Mesenchymal stem cell (in vitro differentiated cells and primary cell): ENCODE measurements around the gene DYSF.

ENCODE experiments used
- DNase-seq: peaks from one replicate; pipeline ENCODE4 v3.0.0-alpha.2; 2013
- H2AFZ ChIP-seq: one replicate; pipeline ENCODE4 v1.6.1; 2013; ENCODE audit warnings: low read depth, mild to moderate bottlenecking, control low read depth, inconsistent platforms, low read length, moderate library complexity
- H2AK5ac ChIP-seq: 2 replicates; pipeline ENCODE4 v1.6.1; 2013; ENCODE audit warnings: low read length, moderate library complexity, mild to moderate bottlenecking, inconsistent platforms; ENCODE audit not compliant: severe bottlenecking
- H2BK120ac ChIP-seq: one replicate; pipeline ENCODE4 v1.6.1; 2013; ENCODE audit warnings: low read depth, mild to moderate bottlenecking, inconsistent platforms, low read length, moderate library complexity
- H2BK12ac ChIP-seq, 2 experiments: one replicate each; pipeline ENCODE4 v1.6.1; 2013; ENCODE audit warnings: inconsistent platforms in 2 of 2, low read length in 2 of 2, mild to moderate bottlenecking in 2 of 2, moderate library complexity in 2 of 2, control low read depth in 1 of 2
- H2BK15ac ChIP-seq: one replicate; pipeline ENCODE4 v1.6.1; 2013; ENCODE audit warnings: mild to moderate bottlenecking, low read depth, inconsistent platforms; ENCODE audit not compliant: poor library complexity, severe bottlenecking
- H2BK5ac ChIP-seq: 2 replicates; pipeline ENCODE4 v1.6.1; 2013; ENCODE audit warnings: low read depth, mild to moderate bottlenecking, low read length, control low read depth, inconsistent platforms; ENCODE audit not compliant: poor library complexity, severe bottlenecking
- H3K14ac ChIP-seq, 2 experiments: one replicate each; pipeline ENCODE4 v1.6.1; 2013; ENCODE audit warnings: inconsistent platforms in 2 of 2, low read length in 2 of 2, control low read depth in 1 of 2, mild to moderate bottlenecking in 1 of 2, moderate library complexity in 1 of 2
- H3K18ac ChIP-seq, 2 experiments: one replicate each; pipeline ENCODE4 v1.6.1; 2013; ENCODE audit warnings: inconsistent platforms in 2 of 2, low read length in 2 of 2, control low read depth in 1 of 2, low read depth in 1 of 2, mild to moderate bottlenecking in 1 of 2
- H3K23ac ChIP-seq, 2 experiments: one replicate each; pipeline ENCODE4 v1.6.1; 2013; ENCODE audit warnings: inconsistent platforms in 2 of 2, low read length in 2 of 2, mild to moderate bottlenecking in 2 of 2, moderate library complexity in 2 of 2, control low read depth in 1 of 2
- H3K27ac ChIP-seq: 2 replicates; pipeline ENCODE4 v1.5.1; 2013; ENCODE audit warnings: mild to moderate bottlenecking, moderate library complexity, low read length, control low read depth, inconsistent platforms; ENCODE audit not compliant: poor library complexity, severe bottlenecking
- H3K27me3 ChIP-seq, 2 experiments: 2 replicates each; pipeline versions ENCODE4 v1.6.1 to v1.7.0; 2013; ENCODE audit warnings: low read length in 2 of 2, mild to moderate bottlenecking in 2 of 2, moderate library complexity in 2 of 2, control low read depth in 1 of 2, inconsistent platforms in 1 of 2; ENCODE audit not compliant: control insufficient read depth in 1 of 2, insufficient read depth in 1 of 2
- H3K36me3 ChIP-seq, 2 experiments: 2 replicates each; pipeline versions ENCODE4 v1.6.1 to v1.7.0; 2013; ENCODE audit warnings: low read length in 2 of 2, control low read depth in 1 of 2, inconsistent platforms in 1 of 2, low read depth in 1 of 2, mild to moderate bottlenecking in 1 of 2; ENCODE audit not compliant: insufficient read depth in 2 of 2, control insufficient read depth in 1 of 2
- H3K4ac ChIP-seq, 2 experiments: one replicate each; pipeline ENCODE4 v1.6.1; 2013; ENCODE audit warnings: inconsistent platforms in 2 of 2, low read length in 2 of 2, mild to moderate bottlenecking in 2 of 2, moderate library complexity in 2 of 2, control low read depth in 1 of 2, low read depth in 1 of 2
- H3K4me1 ChIP-seq: 2 replicates; pipeline ENCODE4 v1.6.1; 2013; ENCODE audit warnings: low read depth, low read length, control low read depth; ENCODE audit not compliant: control insufficient read depth, insufficient read depth
- H3K4me2 ChIP-seq: 2 replicates; pipeline ENCODE4 v1.6.1; 2013; ENCODE audit warnings: low read length, mild to moderate bottlenecking, inconsistent platforms; ENCODE audit not compliant: poor library complexity, severe bottlenecking
- H3K4me3 ChIP-seq, 2 experiments: 2 replicates each; pipeline versions ENCODE4 v1.5.1 to v1.7.0; 2013; ENCODE audit warnings: low read length in 2 of 2, mild to moderate bottlenecking in 2 of 2, control low read depth in 1 of 2, low read depth in 1 of 2; ENCODE audit not compliant: insufficient read depth in 1 of 2
- H3K79me1 ChIP-seq: replicated peaks from 2 replicates; pipeline ENCODE4 v1.6.1; 2013; ENCODE audit warnings: mild to moderate bottlenecking, control low read depth, low read length, inconsistent platforms; ENCODE audit not compliant: poor library complexity, severe bottlenecking
- H3K9ac ChIP-seq: 2 replicates; pipeline ENCODE4 v1.7.0; 2013; ENCODE audit warnings: mild to moderate bottlenecking, low read length, moderate library complexity
- H3K9me3 ChIP-seq: 2 replicates; pipeline ENCODE4 v1.7.0; 2013; ENCODE audit warnings: mild to moderate bottlenecking, low read length; ENCODE audit not compliant: control insufficient read depth
- H4K8ac ChIP-seq: one replicate; pipeline ENCODE4 v1.6.1; 2013; ENCODE audit warnings: inconsistent platforms, mild to moderate bottlenecking, low read length, moderate library complexity
- H4K91ac ChIP-seq: one replicate; pipeline ENCODE4 v1.6.1; 2013; ENCODE audit warnings: mild to moderate bottlenecking, low read length, inconsistent platforms
- WGBS: methylation state at CpG from one replicate; pipeline ENCODE4 v1.1.7; 2013; ENCODE audit warnings: mixed read lengths; 5-methylcytosine and 5-hydroxymethylcytosine counted together

Gene DYSF

GRCh38 chr2:71564790-71565189, 111.4 kb downstream of the DYSF start:
- no peak overlapping the region for H2BK12ac ChIP-seq
- no peak overlapping the region for H3K9ac ChIP-seq
- H2BK120ac ChIP-seq = no peak overlapping the region
- H3K36me3 ChIP-seq = peaks cover 0 to 84% of the 10 kb centered on the region in 2 experiments
- no peaks in the 10 kb centered on the region for H3K9me3 ChIP-seq
- H2AK5ac ChIP-seq = no peak overlapping the region
- H3K14ac ChIP-seq = no peak overlapping the region
- peaks cover 41% of the 10 kb centered on the region for H3K4me1 ChIP-seq
- no peak for DNase-seq
- no peak overlapping the region for H4K91ac ChIP-seq
- peaks cover 0 to 45% of the 10 kb centered on the region in 2 experiments for H3K27me3 ChIP-seq
- no peak overlapping the region for H3K23ac ChIP-seq
- no peak overlapping the region for H3K18ac ChIP-seq
- H2BK5ac ChIP-seq = no peak overlapping the region
- 96% methylated on average over 6 of the region's 7 CpGs for WGBS
- H3K79me1 ChIP-seq = peaks cover 22% of the 10 kb centered on the region
- no peak overlapping the region for H3K4me3 ChIP-seq
- H4K8ac ChIP-seq = no peak overlapping the region
- no peak overlapping the region for H3K27ac ChIP-seq
- H3K4me2 ChIP-seq = no peak overlapping the region
- no peak overlapping the region for H2AFZ ChIP-seq
- H3K4ac ChIP-seq = no peak overlapping the region
- H2BK15ac ChIP-seq = no peak overlapping the region

GRCh38 chr2:71566372-71566771, 113.0 kb downstream of the DYSF start:
- Histone ChIP-seq H3K9me3 (no peaks in the 10 kb centered on the region), H2BK15ac (no peak overlapping the region), H3K9ac (no peak overlapping the region), H3K18ac (no peak overlapping the region), H3K23ac (no peak overlapping the region), H2BK5ac (no peak overlapping the region), H4K91ac (no peak overlapping the region), H3K27me3 (peaks cover 0 to 36% of the 10 kb centered on the region in 2 experiments), H2AK5ac (no peak overlapping the region), H3K36me3 (peaks cover 0 to 85% of the 10 kb centered on the region in 2 experiments), H3K4me3 (peak overlapping the region in 1 of 2 experiments; percentile 5), H2BK120ac (no peak overlapping the region), H3K4ac (no peak overlapping the region), H3K14ac (no peak overlapping the region), H3K4me2 (no peak overlapping the region), H3K27ac (no peak overlapping the region), H3K79me1 (peaks cover 18% of the 10 kb centered on the region), H4K8ac (no peak overlapping the region), H2BK12ac (no peak overlapping the region), H3K4me1 (peaks cover 33% of the 10 kb centered on the region), H2AFZ (no peak overlapping the region)
- WGBS = 89% methylated on average over 6 of the region's 9 CpGs
- DNase-seq = no peak

GRCh38 chr2:71567625-71568024, 114.3 kb downstream of the DYSF start:
- WGBS = 100% methylated on average over 5 of the region's 9 CpGs
- Histone ChIP-seq H4K8ac (no peak overlapping the region), H3K79me1 (peaks cover 18% of the 10 kb centered on the region), H2BK5ac (no peak overlapping the region), H2AK5ac (no peak overlapping the region), H3K9me3 (no peaks in the 10 kb centered on the region), H3K23ac (no peak overlapping the region), H3K4me2 (no peak overlapping the region), H3K4me1 (peaks cover 21% of the 10 kb centered on the region), H2BK15ac (no peak overlapping the region), H2BK120ac (no peak overlapping the region), H3K9ac (no peak overlapping the region), H3K27ac (no peak overlapping the region), H3K4ac (no peak overlapping the region), H3K14ac (no peak overlapping the region), H2AFZ (no peak overlapping the region), H3K27me3 (peaks cover 0 to 32% of the 10 kb centered on the region in 2 experiments), H3K18ac (no peak overlapping the region), H3K4me3 (no peak overlapping the region), H3K36me3 (peaks cover 0 to 85% of the 10 kb centered on the region in 2 experiments), H2BK12ac (no peak overlapping the region), H4K91ac (no peak overlapping the region)
- DNase-seq = no peak

GRCh38 chr2:71568103-71568502, 114.7 kb downstream of the DYSF start:
- Histone ChIP-seq H3K14ac (no peak overlapping the region), H2AFZ (no peak overlapping the region), H3K79me1 (peaks cover 18% of the 10 kb centered on the region), H4K8ac (no peak overlapping the region), H3K9me3 (no peaks in the 10 kb centered on the region), H3K9ac (no peak overlapping the region), H2BK120ac (no peak overlapping the region), H2AK5ac (no peak overlapping the region), H4K91ac (no peak overlapping the region), H3K18ac (no peak overlapping the region), H3K4me3 (no peak overlapping the region), H3K23ac (no peak overlapping the region), H3K4me1 (peaks cover 16% of the 10 kb centered on the region), H3K4ac (no peak overlapping the region), H3K36me3 (peaks cover 0 to 86% of the 10 kb centered on the region in 2 experiments), H3K4me2 (no peak overlapping the region), H2BK5ac (no peak overlapping the region), H3K27ac (no peak overlapping the region), H2BK15ac (no peak overlapping the region), H2BK12ac (no peak overlapping the region), H3K27me3 (peaks cover 0 to 36% of the 10 kb centered on the region in 2 experiments)
- no peak for DNase-seq
- WGBS = 87% methylated on average over 14 of the region's 14 CpGs
